ENCODE data around the gene CUX1. TPM values are rescaled to one million over a fixed set of nuclear protein-coding genes. Genes with fewer than 3 reads are reported as not detected.
"Not testable (repeated sequence)": the region's sequence is repeated elsewhere in the genome, so short reads cannot be mapped to it uniquely, and the experiment has no call there.

Gene CUX1
- total RNA-seq = 15.1 and 25.5 TPM in 2 replicates

GRCh38 chr7:101817471-101818286 lies at the start of gene CUX1:
Gene CUX1 (plus strand): TSS chr7:101817626. CDS start chr7:101817640, 14 bp downstream.
- peak in 1 of 2 donors; percentile 8 for DNase-seq (ENCODE audit: low read depth in 2 of 2)

GRCh38 chr7:101768280-101768679 lies 49.1 kb upstream of the CUX1 start:
- no peak for DNase-seq (ENCODE audit: low read depth in 2 of 2)

DNA sequence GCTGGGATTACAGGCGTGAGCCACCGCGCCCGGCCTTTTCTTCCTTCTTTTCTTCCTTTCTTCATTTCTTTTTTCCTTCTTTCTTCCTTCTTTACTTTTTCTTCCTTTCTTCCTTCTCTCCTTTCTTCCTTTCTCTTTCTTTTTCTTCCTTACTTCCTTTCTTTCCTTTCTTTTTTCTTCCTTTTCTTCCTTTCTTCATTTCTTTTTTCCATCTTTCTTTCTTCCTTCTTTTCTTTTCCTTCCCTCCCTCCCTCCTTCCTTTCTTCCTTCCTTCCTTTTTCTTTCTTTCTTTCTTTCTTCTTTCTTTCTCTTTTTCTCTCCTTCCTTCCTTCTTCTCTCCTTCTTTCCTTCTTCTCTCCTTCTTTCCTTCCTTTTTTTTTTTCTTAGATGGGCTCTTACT lies 47.0 kb upstream of the CUX1 start:
- DNase-seq (ENCODE audit: low read depth in 2 of 2) = no peak

- no peak for DNase-seq (ENCODE audit: low read depth in 2 of 2)
These were observed 44.8 kb upstream of the CUX1 start for GRCh38 chr7:101772508-101773211.

- no peak for DNase-seq (ENCODE audit: low read depth in 2 of 2)
These were observed 42.2 kb upstream of the CUX1 start for GRCh38 chr7:101775181-101775580.

- DNase-seq (ENCODE audit: low read depth in 2 of 2) = no peak
These were observed 39.3 kb upstream of the CUX1 start for GRCh38 chr7:101778026-101778580.

- no peak for DNase-seq (ENCODE audit: low read depth in 2 of 2)
These were observed 38.2 kb upstream of the CUX1 start for GRCh38 chr7:101779267-101779666.

- no peak for DNase-seq (ENCODE audit: low read depth in 2 of 2)
These were observed 37.1 kb upstream of the CUX1 start for GRCh38 chr7:101780281-101780680.

DNA sequence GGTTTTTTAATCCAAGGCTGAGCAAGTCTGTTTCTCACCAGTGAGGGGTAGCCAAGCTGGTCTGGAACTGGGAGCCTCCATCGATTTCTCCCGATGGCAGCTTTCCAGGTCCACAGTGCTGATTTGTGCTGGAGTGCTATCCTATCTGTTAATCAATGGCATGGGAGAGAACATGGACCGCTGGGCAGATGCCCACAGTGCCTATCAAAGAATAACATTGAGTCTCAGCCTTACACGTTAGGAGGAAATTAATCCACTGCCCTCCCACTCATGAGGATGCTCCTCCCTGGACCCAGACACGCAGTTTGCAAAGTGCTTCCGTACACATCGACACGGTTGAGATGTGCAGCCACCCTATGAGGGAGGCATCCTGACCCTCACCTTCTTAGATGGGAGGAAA lies 36.0 kb upstream of the CUX1 start:
- no peak for DNase-seq (ENCODE audit: low read depth in 2 of 2)

GRCh38 chr7:101782476-101782875 lies 35.0 kb upstream of the CUX1 start:
- no peak for DNase-seq (ENCODE audit: low read depth in 2 of 2)

GRCh38 chr7:101782896-101783295 lies 34.5 kb upstream of the CUX1 start:
- DNase-seq (ENCODE audit: low read depth in 2 of 2) = no peak

DNA sequence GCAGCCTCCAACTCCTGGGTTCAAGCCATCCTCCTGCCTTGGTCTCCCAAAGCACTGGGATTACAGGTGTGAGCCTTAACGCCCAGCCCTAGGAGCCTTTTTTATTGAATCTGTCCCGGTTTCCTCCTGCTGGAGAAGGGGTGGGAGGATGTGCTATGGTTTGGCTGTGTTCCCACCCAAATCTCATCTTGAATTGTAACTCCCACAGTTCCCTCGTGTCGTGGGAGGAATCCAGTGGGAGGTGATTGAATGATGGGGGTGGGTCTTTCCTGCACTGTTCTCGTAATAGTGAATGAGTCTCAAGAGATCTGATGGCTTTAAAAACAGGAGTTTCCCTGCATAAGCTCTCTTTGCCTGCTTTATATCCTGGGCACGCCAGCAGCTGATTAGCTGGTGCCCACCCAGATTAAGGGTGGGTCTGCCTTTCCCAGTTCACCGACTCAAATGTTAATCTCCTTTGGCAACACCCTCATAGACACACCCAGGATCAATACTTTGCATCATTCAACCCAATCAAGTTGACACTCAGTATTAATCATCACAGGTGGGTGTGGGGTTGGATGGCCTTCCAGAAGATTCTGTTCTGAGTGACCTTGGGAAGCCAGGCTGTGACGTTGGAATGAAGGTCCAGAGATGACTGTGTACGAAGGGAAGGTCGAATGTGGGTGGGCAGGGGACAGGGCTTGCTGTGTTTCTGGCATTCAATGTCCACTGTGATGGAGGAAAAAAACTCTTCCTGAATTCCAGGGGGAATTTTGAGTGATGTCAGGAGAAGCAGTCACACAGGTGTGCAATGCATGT lies 33.8 kb upstream of the CUX1 start:
- no peak for DNase-seq (ENCODE audit: low read depth in 2 of 2)

DNA sequence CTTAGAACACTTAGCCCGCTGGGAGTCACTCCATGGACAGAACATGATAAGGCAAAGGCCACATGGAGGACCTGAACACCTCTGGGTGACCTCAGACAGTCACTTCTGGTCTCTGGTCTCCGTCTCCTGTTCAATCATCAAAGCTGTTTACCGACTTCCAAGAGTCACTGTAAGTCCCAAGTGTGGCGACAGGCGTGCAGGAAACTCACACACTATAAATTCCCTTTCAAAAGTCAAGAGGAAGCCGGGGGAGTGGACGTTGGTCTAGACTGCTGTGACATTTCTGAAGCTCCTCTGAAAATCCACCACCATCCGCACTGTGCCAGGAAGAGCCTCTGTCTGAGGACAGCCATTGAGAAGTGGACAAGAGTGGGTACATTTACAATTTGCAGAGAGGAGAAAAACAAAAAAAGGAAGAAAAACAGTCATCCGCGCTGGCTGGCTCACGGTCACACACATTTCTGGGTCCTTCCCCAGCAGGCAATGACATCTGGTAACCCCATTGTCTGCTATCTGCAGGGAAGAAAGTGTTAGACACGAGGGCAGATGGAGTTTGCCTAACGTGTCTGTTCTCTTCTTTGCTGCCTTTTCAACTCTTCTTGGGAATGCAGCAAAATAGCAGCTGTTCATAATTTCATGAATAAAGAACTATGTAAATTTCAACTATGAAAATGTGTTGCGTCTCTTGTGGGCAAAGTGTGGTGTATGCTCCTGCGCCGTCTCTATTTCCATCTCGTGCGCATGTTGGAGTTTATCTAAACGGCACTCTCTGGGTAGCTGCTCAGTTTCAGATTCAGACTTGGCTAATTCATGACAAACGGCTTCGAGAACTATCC lies 32.9 kb upstream of the CUX1 start:
- no peak for DNase-seq (ENCODE audit: low read depth in 2 of 2)

GRCh38 chr7:101787864-101788263 lies 29.6 kb upstream of the CUX1 start:
- DNase-seq (ENCODE audit: low read depth in 2 of 2) = no peak

- DNase-seq (ENCODE audit: low read depth in 2 of 2) = no peak
These were observed 28.9 kb upstream of the CUX1 start for GRCh38 chr7:101788517-101788916.

DNA sequence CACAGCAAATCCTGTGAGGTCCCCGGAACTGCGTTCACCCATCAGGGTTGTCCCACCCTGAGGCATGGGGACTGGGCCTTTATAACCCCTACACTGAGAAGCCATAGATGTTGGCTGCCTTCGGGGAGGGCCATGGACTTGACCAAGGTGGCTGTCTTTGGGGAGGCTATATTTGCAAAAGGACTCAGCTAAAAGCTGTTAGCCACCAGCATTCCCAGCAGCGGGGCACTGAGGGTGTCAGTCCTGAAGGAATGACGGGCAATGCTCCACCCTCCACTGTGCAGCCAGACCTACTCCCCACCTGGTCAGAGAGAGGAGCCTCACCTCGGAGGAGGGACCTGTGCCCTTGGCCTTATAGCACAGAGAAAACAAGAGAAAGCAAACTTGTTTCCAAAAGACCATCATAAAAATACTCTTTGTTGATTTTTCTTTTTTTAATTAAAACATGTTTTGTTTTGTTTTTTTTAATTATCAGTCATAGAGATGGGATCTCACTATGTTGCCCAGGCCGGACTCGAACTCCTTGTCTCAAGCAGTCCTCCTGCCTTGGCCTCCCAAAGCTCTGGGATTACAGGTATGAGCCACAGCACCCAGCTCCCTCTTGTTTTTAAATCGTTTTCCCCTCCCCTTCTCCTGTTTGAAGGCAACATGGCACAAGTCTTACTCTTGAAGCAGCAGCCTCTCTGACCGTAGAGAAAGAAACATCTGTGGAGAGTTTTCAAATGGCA lies 26.7 kb upstream of the CUX1 start:
- DNase-seq (ENCODE audit: low read depth in 2 of 2) = no peak

DNA sequence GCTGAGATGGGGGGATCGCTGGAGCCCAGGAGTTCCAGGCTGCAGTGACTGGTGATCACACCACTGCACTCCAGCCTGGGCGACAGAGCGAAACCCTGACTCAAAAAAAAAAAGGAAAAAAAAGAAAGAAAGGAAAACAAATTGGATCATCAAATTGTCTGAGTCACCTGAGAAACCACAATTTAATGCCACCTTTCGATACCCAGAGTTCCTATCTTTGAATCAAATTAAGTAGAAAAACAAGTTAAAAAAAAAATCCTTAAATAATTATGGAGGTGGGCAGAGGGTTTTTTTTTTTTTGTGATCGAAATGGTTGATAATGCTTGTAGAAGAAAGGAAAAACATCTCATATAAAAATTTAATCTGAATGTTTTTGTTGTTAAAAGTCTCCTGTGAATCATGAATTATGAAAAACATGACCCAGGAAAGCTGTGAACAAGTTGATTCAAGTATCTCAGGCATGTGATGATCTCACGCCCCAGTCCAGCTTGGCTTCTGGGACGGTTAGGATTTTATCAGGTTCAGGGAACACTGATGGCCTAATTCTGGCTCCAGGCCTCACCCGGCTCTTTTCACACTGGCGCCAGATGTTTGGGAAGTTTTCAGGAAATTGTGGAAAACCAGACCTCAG lies 25.3 kb upstream of the CUX1 start:
- DNase-seq (ENCODE audit: low read depth in 2 of 2) = peak in 1 of 2 donors; percentile 63

- DNase-seq (ENCODE audit: low read depth in 2 of 2) = not testable (repeated sequence)
These were observed 24.7 kb upstream of the CUX1 start for GRCh38 chr7:101792682-101793071.

DNA sequence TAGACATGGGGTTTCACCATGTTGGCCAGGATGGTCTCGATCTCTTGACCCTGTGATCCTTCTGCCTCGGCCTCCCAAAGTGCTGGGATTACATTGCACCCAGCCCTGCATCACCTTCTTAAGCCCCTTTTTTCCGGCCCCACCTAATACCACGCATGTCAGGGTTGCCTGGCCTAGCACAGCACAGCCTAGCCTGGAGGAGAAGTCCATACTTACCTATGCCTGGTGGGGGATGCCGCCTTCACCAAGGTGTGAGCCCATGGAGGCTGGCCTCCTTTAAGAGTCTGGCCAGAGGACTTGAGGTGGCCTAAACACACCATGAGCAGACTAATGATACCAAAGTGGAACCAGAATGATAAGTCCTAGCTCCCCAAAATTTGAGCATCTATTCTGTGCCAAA lies 22.0 kb upstream of the CUX1 start:
- DNase-seq (ENCODE audit: low read depth in 2 of 2) = no peak

- DNase-seq (ENCODE audit: low read depth in 2 of 2) = not testable (repeated sequence)
These were observed 19.3 kb upstream of the CUX1 start for GRCh38 chr7:101798173-101798572.

Data from dermis microvascular lymphatic vessel endothelial cell (primary cell).